ENCODE data around the gene GLRA1.

DNA sequence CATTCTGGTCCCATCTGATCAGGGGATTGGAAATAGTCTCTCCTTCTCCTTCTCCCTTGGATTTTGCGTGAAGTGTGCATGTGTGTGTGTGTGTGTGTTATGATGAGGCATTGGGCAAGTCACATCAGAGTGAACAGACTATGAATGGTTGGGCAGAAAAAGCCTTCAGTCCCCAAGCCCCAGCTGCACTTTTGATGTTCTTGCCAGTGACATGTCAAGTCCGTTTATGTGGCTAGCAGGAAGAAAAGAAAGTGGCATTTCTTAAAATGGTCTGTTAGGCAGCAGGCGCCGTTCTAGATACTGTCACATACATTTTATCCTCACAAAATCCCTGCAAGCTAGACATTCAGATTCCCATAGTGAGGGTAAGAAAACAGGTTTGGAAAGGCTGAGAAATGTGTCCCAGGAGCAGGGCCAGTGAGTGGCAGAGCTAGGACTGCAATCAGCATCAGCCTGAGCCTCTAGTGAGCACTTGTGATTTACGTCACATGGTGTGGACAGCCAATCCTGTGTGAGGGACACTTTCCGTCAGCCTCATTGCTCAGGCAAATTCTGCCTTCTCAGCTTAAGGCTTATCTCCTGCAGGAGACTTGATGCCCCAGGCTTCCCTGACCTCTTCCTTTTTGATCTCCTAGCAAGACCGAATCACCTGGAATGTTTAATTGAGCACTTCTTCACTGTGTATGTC, 60.4 kb downstream of the GLRA1 start:
- TF ChIP-seq, protein P1, sequence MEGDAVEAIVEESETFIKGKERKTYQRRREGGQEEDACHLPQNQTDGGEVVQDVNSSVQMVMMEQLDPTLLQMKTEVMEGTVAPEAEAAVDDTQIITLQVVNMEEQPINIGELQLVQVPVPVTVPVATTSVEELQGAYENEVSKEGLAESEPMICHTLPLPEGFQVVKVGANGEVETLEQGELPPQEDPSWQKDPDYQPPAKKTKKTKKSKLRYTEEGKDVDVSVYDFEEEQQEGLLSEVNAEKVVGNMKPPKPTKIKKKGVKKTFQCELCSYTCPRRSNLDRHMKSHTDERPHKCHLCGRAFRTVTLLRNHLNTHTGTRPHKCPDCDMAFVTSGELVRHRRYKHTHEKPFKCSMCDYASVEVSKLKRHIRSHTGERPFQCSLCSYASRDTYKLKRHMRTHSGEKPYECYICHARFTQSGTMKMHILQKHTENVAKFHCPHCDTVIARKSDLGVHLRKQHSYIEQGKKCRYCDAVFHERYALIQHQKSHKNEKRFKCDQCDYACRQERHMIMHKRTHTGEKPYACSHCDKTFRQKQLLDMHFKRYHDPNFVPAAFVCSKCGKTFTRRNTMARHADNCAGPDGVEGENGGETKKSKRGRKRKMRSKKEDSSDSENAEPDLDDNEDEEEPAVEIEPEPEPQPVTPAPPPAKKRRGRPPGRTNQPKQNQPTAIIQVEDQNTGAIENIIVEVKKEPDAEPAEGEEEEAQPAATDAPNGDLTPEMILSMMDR (conservative IDR thresholded peaks at IDR 0.05 in 1 of 2, IDR thresholded peaks at IDR 0.05 in 1 of 2; ENCODE audit: extremely low read depth in 1 of 2, insufficient read depth in 1 of 2, low read depth in 1 of 2, low read length in 2 of 2), result no peak
- no peak for TF ChIP-seq EZH2 (IDR thresholded peaks at IDR 0.05; ENCODE audit: borderline replicate concordance, low read length)
